H9 (cell line): ENCODE data around the gene HMGN4. TPM values are rescaled to one million over a fixed set of nuclear protein-coding genes. Genes with fewer than 3 reads are reported as not detected.

Experiments used
- DNase-seq: peaks from one replicate; pipeline ENCODE4 v3.0.0-alpha.2; 2017
- H2AFZ ChIP-seq: one replicate; pipeline ENCODE4 v1.6.1; 2013; ENCODE audit warnings: mild to moderate bottlenecking, low read length, control low read depth, moderate library complexity
- H2AK5ac ChIP-seq: 2 replicates; pipeline ENCODE4 v1.6.1; 2013; ENCODE audit warnings: low read length, control low read depth, mixed read lengths; ENCODE audit not compliant: insufficient read length
- H2BK120ac ChIP-seq: one replicate; pipeline ENCODE4 v1.6.1; 2013; ENCODE audit warnings: low read depth, mild to moderate bottlenecking, low read length, control low read depth, inconsistent platforms; ENCODE audit not compliant: poor library complexity, severe bottlenecking
- H2BK12ac ChIP-seq: 2 replicates; pipeline ENCODE4 v1.6.1; 2013; ENCODE audit warnings: low read length, control low read depth, mixed read lengths, low read depth; ENCODE audit not compliant: insufficient read length
- H2BK15ac ChIP-seq: 2 replicates; pipeline ENCODE4 v1.6.1; 2013; ENCODE audit warnings: low read depth, low read length, control low read depth
- H2BK20ac ChIP-seq: one replicate; pipeline ENCODE4 v1.6.1; 2013; ENCODE audit warnings: low read depth, mild to moderate bottlenecking, low read length, control low read depth, inconsistent platforms; ENCODE audit not compliant: poor library complexity, severe bottlenecking
- H2BK5ac ChIP-seq: 2 replicates; pipeline ENCODE4 v1.6.1; 2013; ENCODE audit warnings: low read length, control low read depth, mixed read lengths; ENCODE audit not compliant: insufficient read length
- H3K14ac ChIP-seq: 2 replicates; pipeline ENCODE4 v1.6.1; 2013; ENCODE audit warnings: low read length, control low read depth; ENCODE audit not compliant: insufficient read depth
- H3K18ac ChIP-seq: 2 replicates; pipeline ENCODE4 v1.6.1; 2013; ENCODE audit warnings: low read depth, mild to moderate bottlenecking, mixed read lengths, low read length, control low read depth; ENCODE audit not compliant: insufficient read length
- H3K23ac ChIP-seq: 2 replicates; pipeline ENCODE4 v1.6.1; 2013; ENCODE audit warnings: low read length, control low read depth, mixed read lengths, low read depth; ENCODE audit not compliant: insufficient read length
- H3K23me2 ChIP-seq: 2 replicates; pipeline ENCODE4 v1.6.1; 2013; ENCODE audit warnings: low read depth, mild to moderate bottlenecking, mixed read lengths, low read length, control low read depth; ENCODE audit not compliant: insufficient read length, poor library complexity, severe bottlenecking
- H3K27ac ChIP-seq: 2 replicates; pipeline ENCODE4 v1.5.1; 2013; ENCODE audit warnings: low read length, control low read depth, mixed read lengths, low read depth; ENCODE audit not compliant: insufficient read length
- H3K27me3 ChIP-seq: 2 replicates; pipeline ENCODE4 v1.6.1; 2013; ENCODE audit warnings: low read length, control low read depth, inconsistent platforms; ENCODE audit not compliant: insufficient read depth
- H3K4ac ChIP-seq: 2 replicates; pipeline ENCODE4 v1.6.1; 2013; ENCODE audit warnings: low read depth, mild to moderate bottlenecking, control low read depth, inconsistent platforms, low read length, moderate library complexity
- H3K4me1 ChIP-seq: 2 replicates; pipeline ENCODE4 v1.6.1; 2013; ENCODE audit warnings: low read length, control low read depth, inconsistent platforms; ENCODE audit not compliant: insufficient read depth
- H3K4me2 ChIP-seq: 2 replicates; pipeline ENCODE4 v1.6.1; 2013; ENCODE audit warnings: low read length, control low read depth, mixed read lengths; ENCODE audit not compliant: insufficient read length, insufficient read depth
- H3K56ac ChIP-seq: 2 replicates; pipeline ENCODE4 v1.6.1; 2013; ENCODE audit warnings: low read depth, mild to moderate bottlenecking, mixed read lengths, low read length, control low read depth; ENCODE audit not compliant: insufficient read length
- H3K79me1 ChIP-seq: 2 replicates; pipeline ENCODE4 v1.6.1; 2013; ENCODE audit warnings: low read depth, mild to moderate bottlenecking, moderate library complexity, low read length, control low read depth, inconsistent platforms; ENCODE audit not compliant: insufficient read depth, poor library complexity, severe bottlenecking
- H3K79me2 ChIP-seq: 2 replicates; pipeline ENCODE4 v1.6.1; 2013; ENCODE audit warnings: low read length, control low read depth, inconsistent platforms; ENCODE audit not compliant: insufficient read depth
- H3K9ac ChIP-seq: 2 replicates; pipeline ENCODE4 v1.6.1; 2013; ENCODE audit warnings: low read length, control low read depth, mixed read lengths; ENCODE audit not compliant: insufficient read length; ENCODE audit errors: extremely low read depth
- H3K9me3 ChIP-seq: one replicate; pipeline ENCODE4 v1.6.1; 2013; ENCODE audit warnings: low read depth, low read length, inconsistent platforms; ENCODE audit not compliant: control insufficient read depth
- H3T11ph ChIP-seq: one replicate; pipeline ENCODE4 v1.6.1; 2013; ENCODE audit warnings: mild to moderate bottlenecking, low read length, control low read depth, inconsistent platforms
- H4K20me1 ChIP-seq: one replicate; pipeline ENCODE4 v1.6.1; 2013; ENCODE audit not compliant: control insufficient read depth, insufficient read length, insufficient read depth
- H4K5ac ChIP-seq: 2 replicates; pipeline ENCODE4 v1.6.1; 2013; ENCODE audit warnings: low read depth, mild to moderate bottlenecking, mixed read lengths, low read length, control low read depth; ENCODE audit not compliant: insufficient read length
- H4K8ac ChIP-seq: replicated peaks from 2 replicates; pipeline ENCODE4 v1.6.1; 2013; ENCODE audit warnings: low read length, control low read depth, mixed read lengths, low read depth; ENCODE audit not compliant: insufficient read length
- H4K91ac ChIP-seq: 2 replicates; pipeline ENCODE4 v1.6.1; 2013; ENCODE audit warnings: low read depth, mild to moderate bottlenecking, moderate library complexity, mixed read lengths, low read length, control low read depth; ENCODE audit not compliant: insufficient read length
- H3K27ac Mint-ChIP-seq, 3 experiments: 2 replicates in 2 of 3; 3 replicates in 1 of 3; pipeline ENCODE4 v1.8.0; 2020 to 2021; ENCODE audit warnings: mixed read lengths in 3 of 3, mild to moderate bottlenecking in 1 of 3, moderate library complexity in 1 of 3
- H3K27me3 Mint-ChIP-seq: 2 replicates; pipeline ENCODE4 v1.8.0; 2021; ENCODE audit warnings: low read depth, mild to moderate bottlenecking, moderate library complexity, mixed read lengths
- H3K36me3 Mint-ChIP-seq, 3 experiments: 2 replicates in 2 of 3; 3 replicates in 1 of 3; pipeline ENCODE4 v1.8.0; 2020 to 2021; ENCODE audit warnings: low read depth in 3 of 3, mixed read lengths in 3 of 3; ENCODE audit not compliant: insufficient read depth in 1 of 3
- H3K4me1 Mint-ChIP-seq, 2 experiments: 2 replicates each; pipeline ENCODE4 v1.8.0; 2020; ENCODE audit warnings: mixed read lengths in 2 of 2
- H3K4me3 Mint-ChIP-seq, 2 experiments: 2 replicates in 1 of 2; 3 replicates in 1 of 2; pipeline ENCODE4 v1.8.0; 2020 to 2021; ENCODE audit warnings: mild to moderate bottlenecking in 2 of 2, mixed read lengths in 2 of 2, moderate library complexity in 1 of 2
- H3K9me3 Mint-ChIP-seq, 2 experiments: 2 replicates in 1 of 2; 3 replicates in 1 of 2; pipeline ENCODE4 v1.8.0; 2020; ENCODE audit warnings: mild to moderate bottlenecking in 2 of 2, mixed read lengths in 2 of 2, moderate library complexity in 1 of 2
- total RNA-seq: library from RNA; stranded (reverse); gene quantifications from 2 replicates; pipeline ENCODE4 v1.2.1, GENCODE V29; 2021
- TF ChIP-seq, protein P1 (sequence below): fragments of 200-600 bp; sonication (generic); conservative IDR thresholded peaks from 3 replicates; pipeline ENCODE4 v1.8.0; 2021; ENCODE audit warnings: antibody characterized with exemption, mild to moderate bottlenecking

HMGN4 gene
- total RNA-seq, 1 experiment from 2014 or later, result 50.4 TPM

DNA sequence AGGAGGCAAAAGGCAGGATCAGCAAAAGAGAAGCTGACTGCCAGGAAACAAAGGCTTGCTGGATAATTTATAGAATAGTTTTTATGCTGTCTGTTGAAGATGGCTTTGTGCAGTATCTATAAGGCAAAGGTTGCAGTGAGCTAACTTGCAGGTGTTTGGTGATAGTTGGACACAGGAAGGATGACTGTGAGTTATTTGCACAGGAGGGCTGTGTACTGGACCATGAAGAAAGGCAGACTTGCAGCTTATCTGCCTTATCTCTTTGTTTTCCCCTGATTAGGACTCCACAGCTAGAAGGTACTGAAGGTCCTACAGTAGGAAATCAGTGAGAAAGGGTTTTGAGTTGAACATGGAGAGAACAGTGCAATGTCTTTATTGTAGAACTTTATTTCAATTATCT lies 36.0 kb upstream of the HMGN4 start:
- Mint-ChIP-seq H3K4me3 (peak overlapping the region; percentile 64 to 80), H3K27me3 (peaks cover 61% of the 10 kb centered on the region), H3K9me3 (no peaks in the 10 kb centered on the region; a peak in 2 of 5 replicates), H3K4me1 (peaks cover 16 to 17% of the 10 kb centered on the region in 2 experiments), H3K27ac (no peak overlapping the region), H3K36me3 (no peaks in the 10 kb centered on the region)
- H4K91ac ChIP-seq, result no peak overlapping the region
- H2BK5ac ChIP-seq, result no peak overlapping the region
- TF ChIP-seq, protein P1, sequence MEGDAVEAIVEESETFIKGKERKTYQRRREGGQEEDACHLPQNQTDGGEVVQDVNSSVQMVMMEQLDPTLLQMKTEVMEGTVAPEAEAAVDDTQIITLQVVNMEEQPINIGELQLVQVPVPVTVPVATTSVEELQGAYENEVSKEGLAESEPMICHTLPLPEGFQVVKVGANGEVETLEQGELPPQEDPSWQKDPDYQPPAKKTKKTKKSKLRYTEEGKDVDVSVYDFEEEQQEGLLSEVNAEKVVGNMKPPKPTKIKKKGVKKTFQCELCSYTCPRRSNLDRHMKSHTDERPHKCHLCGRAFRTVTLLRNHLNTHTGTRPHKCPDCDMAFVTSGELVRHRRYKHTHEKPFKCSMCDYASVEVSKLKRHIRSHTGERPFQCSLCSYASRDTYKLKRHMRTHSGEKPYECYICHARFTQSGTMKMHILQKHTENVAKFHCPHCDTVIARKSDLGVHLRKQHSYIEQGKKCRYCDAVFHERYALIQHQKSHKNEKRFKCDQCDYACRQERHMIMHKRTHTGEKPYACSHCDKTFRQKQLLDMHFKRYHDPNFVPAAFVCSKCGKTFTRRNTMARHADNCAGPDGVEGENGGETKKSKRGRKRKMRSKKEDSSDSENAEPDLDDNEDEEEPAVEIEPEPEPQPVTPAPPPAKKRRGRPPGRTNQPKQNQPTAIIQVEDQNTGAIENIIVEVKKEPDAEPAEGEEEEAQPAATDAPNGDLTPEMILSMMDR, result no peak
- H3K27me3 ChIP-seq, result peaks cover 20% of the 10 kb centered on the region
- H3K9ac ChIP-seq, result no peak overlapping the region
- H3T11ph ChIP-seq, result no peak overlapping the region
- H4K20me1 ChIP-seq, result no peaks in the 10 kb centered on the region
- H3K14ac ChIP-seq, result no peak overlapping the region
- no peak overlapping the region for H2BK12ac ChIP-seq
- no peak overlapping the region for H2BK120ac ChIP-seq
- H3K4me2 ChIP-seq, result peak overlapping the region; percentile 59
- H3K27ac ChIP-seq, result no peak overlapping the region
- H2BK20ac ChIP-seq, result no peak overlapping the region
- H2AK5ac ChIP-seq, result no peak overlapping the region
- no peak for DNase-seq
- no peaks in the 10 kb centered on the region for H3K79me2 ChIP-seq
- H3K56ac ChIP-seq, result no peak overlapping the region
- no peak overlapping the region for H2AFZ ChIP-seq
- no peak overlapping the region for H2BK15ac ChIP-seq
- H3K23ac ChIP-seq, result no peak overlapping the region
- H3K4ac ChIP-seq, result no peak overlapping the region
- H3K23me2 ChIP-seq, result peaks cover 8% of the 10 kb centered on the region
- no peaks in the 10 kb centered on the region for H3K4me1 ChIP-seq
- H3K9me3 ChIP-seq, result no peaks in the 10 kb centered on the region
- no peak overlapping the region for H4K5ac ChIP-seq
- H3K79me1 ChIP-seq, result no peaks in the 10 kb centered on the region
- no peak overlapping the region for H4K8ac ChIP-seq
- H3K18ac ChIP-seq, result no peak overlapping the region
